ENCODE measurements around the gene DNAH1. TPM values are rescaled to one million over a fixed set of nuclear protein-coding genes. Genes with fewer than 3 reads are reported as not detected.
A peak's percentile ranks its signal among the peaks of the same experiment; 100 is the strongest.

DNAH1 gene
- total RNA-seq, 1 donor from 2014 or later = 2.2 TPM

- Histone ChIP-seq H3K36me3 (peaks cover 10% of the 10 kb centered on the region), H3K4me1 (peaks cover 8% of the 10 kb centered on the region), H3K4me3 (no peak overlapping the region), H3K9me3 (replicated peaks) (no peaks in the 10 kb centered on the region), H3K27ac (replicated peaks) (no peak overlapping the region), H3K27me3 (ENCODE audit: low read depth) (no peaks in the 10 kb centered on the region)
- no peak for DNase-seq
- no peak for TF ChIP-seq CTCF (IDR thresholded peaks at IDR 0.05; ENCODE audit: borderline replicate concordance)
- intact Hi-C loops (cut with micrococcal nuclease) = no loop called here
Observed at GRCh38 chr3:52370531-52370930, 54.4 kb downstream of the DNAH1 start.

GRCh38 chr3:52372822-52373504 is 56.8 kb downstream of the DNAH1 start:
- H3K27ac ChIP-seq (replicated peaks) = peak overlapping the region; percentile 40
- H3K36me3 ChIP-seq = peaks cover 15% of the 10 kb centered on the region
- H3K4me1 ChIP-seq = peaks cover 8% of the 10 kb centered on the region
- H3K9me3 ChIP-seq (replicated peaks) = no peaks in the 10 kb centered on the region
- no peak for TF ChIP-seq CTCF (IDR thresholded peaks at IDR 0.05; ENCODE audit: borderline replicate concordance)
- intact Hi-C loops (cut with micrococcal nuclease) = no loop called here
- peak; percentile 46 for DNase-seq
- no peaks in the 10 kb centered on the region for H3K27me3 ChIP-seq (ENCODE audit: low read depth)
- peak overlapping the region; percentile 46 for H3K4me3 ChIP-seq

GRCh38 chr3:52373676-52374075 is 57.6 kb downstream of the DNAH1 start:
- no peak for DNase-seq
- Histone ChIP-seq H3K4me1 (peaks cover 8% of the 10 kb centered on the region), H3K36me3 (peaks cover 15% of the 10 kb centered on the region), H3K27me3 (ENCODE audit: low read depth) (no peaks in the 10 kb centered on the region), H3K27ac (replicated peaks) (peak overlapping the region; percentile 40), H3K9me3 (replicated peaks) (no peaks in the 10 kb centered on the region), H3K4me3 (peak overlapping the region; percentile 46)
- TF ChIP-seq CTCF (IDR thresholded peaks at IDR 0.05; ENCODE audit: borderline replicate concordance) = no peak
- intact Hi-C loops (cut with micrococcal nuclease) = no loop called here

- no peak for DNase-seq
- Histone ChIP-seq H3K4me1 (peaks cover 8% of the 10 kb centered on the region), H3K9me3 (replicated peaks) (no peaks in the 10 kb centered on the region), H3K27ac (replicated peaks) (no peak overlapping the region), H3K36me3 (peaks cover 15% of the 10 kb centered on the region), H3K27me3 (ENCODE audit: low read depth) (no peaks in the 10 kb centered on the region), H3K4me3 (no peak overlapping the region)
- intact Hi-C loops (cut with micrococcal nuclease) = no loop called here
- TF ChIP-seq CTCF (IDR thresholded peaks at IDR 0.05; ENCODE audit: borderline replicate concordance) = no peak
Observed at GRCh38 chr3:52374173-52374572, 58.1 kb downstream of the DNAH1 start.

- intact Hi-C loops (cut with micrococcal nuclease) = no loop called here
- Histone ChIP-seq H3K27me3 (ENCODE audit: low read depth) (no peaks in the 10 kb centered on the region), H3K4me1 (no peaks in the 10 kb centered on the region), H3K4me3 (no peak overlapping the region), H3K9me3 (replicated peaks) (no peaks in the 10 kb centered on the region), H3K27ac (replicated peaks) (no peak overlapping the region), H3K36me3 (peaks cover 15% of the 10 kb centered on the region)
- no peak for DNase-seq
- no peak for TF ChIP-seq CTCF (IDR thresholded peaks at IDR 0.05; ENCODE audit: borderline replicate concordance)
Observed at GRCh38 chr3:52379610-52380009, 63.5 kb downstream of the DNAH1 start.

All from left ventricle myocardium inferior (tissue), 1 donor.